Ovary (tissue), 9 donors: ENCODE results near the gene ZBTB7B. TPM values are rescaled to one million over a fixed set of nuclear protein-coding genes. Genes with fewer than 3 reads are reported as not detected.

Experiments
- DNase-seq, 5 donors: peaks; one replicate each; pipeline ENCODE4 v3.0.0-alpha.2; 2019 to 2020
- H3K27ac ChIP-seq, 2 donors: fragments of 200-600 bp; one replicate each; pipeline versions ENCODE4 v1.5.1 to v1.8.0; 2019 to 2022
- H3K27me3 ChIP-seq: fragments of 200-600 bp; one replicate; pipeline ENCODE4 v1.8.0; 2022
- H3K36me3 ChIP-seq: fragments of 200-600 bp; sonication (generic); one replicate; pipeline ENCODE4 v1.5.1; 2019
- H3K4me1 ChIP-seq: one replicate; pipeline ENCODE4 v1.8.1; 2013; ENCODE audit warnings: mild to moderate bottlenecking, moderate library complexity; ENCODE audit not compliant: insufficient read depth
- H3K4me3 ChIP-seq: fragments of 200-600 bp; sonication (generic); one replicate; pipeline ENCODE4 v1.5.1; 2017
- H3K9me3 ChIP-seq, 2 donors: fragments of 200-600 bp in 1 of 2; sonication (generic) in 1 of 2; one replicate each; pipeline versions ENCODE4 v1.5.1 to v1.8.1; 2013 to 2019; ENCODE audit warnings: mild to moderate bottlenecking in 1 of 2, moderate library complexity in 1 of 2
- EP300 ChIP-seq: sonication (generic); formaldehyde crosslinking; IDR thresholded peaks from one replicate; pipeline ENCODE4 v1.6.1; 2017; ENCODE audit warnings: antibody characterized with exemption
- POLR2A ChIP-seq: fragments of 450-650 bp; IDR thresholded peaks from one replicate; pipeline ENCODE4 v1.6.1; 2017; ENCODE audit warnings: antibody characterized with exemption, mild to moderate bottlenecking, moderate library complexity
- WGBS, 3 donors: extraction: QIAGEN DNeasy Blood & Tissue Kit in 1 of 3; methylation state at CpG; one replicate each; pipeline versions ENCODE4 v1.1.5 to v1.1.7; 2013 to 2017; 5-methylcytosine and 5-hydroxymethylcytosine counted together
- intact Hi-C, 4 donors: fragments of 100-400 bp; cut with DNase I; formaldehyde crosslinking; loops; one replicate each; pipeline versions ENCODE4 v1.11.0 to v1.15.1; 2022 to 2023
- polyA plus RNA-seq, 2 donors: library from polyadenylated mRNA; stranded (reverse); fragments of 200-250 nt in 1 of 2; fragments of 350-450 nt in 1 of 2; fragmentation: Illumina TruSeq in 1 of 2; extraction: RNeasy Lipid Tissue Mini Kit (QIAGEN cat#74804) in 1 of 2; gene quantifications; one replicate each; pipeline ENCODE4 v1.2.3, GENCODE V29; 2013 to 2014
- total RNA-seq, 7 donors: library from RNA; depleted of rRNA in 2 of 7; stranded (reverse); fragments of >200 nt in 2 of 7; fragmentation: NEBNext Ultra II Directional in 3 of 7; extraction: Animal tissue kit (Norgen Biotek cat#: 25700) in 3 of 7; gene quantifications; one replicate each; pipeline versions ENCODE4 v1.1.0 to v1.2.4, GENCODE V29; 2016 to 2023
- TF ChIP-seq, protein P1 (sequence below), 3 donors: fragments of 450-650 bp in 2 of 3; fragments of 200-600 bp in 1 of 3; IDR thresholded peaks; one replicate each; pipeline versions ENCODE4 v1.5.1 to v1.8.0; 2016 to 2022; ENCODE audit warnings: antibody characterized with exemption in 3 of 3, mild to moderate bottlenecking in 1 of 3
- donor health status: DM: no; HTN: no; CAD: no; lungs with moderate emphysema.
- donor health status: DM: no; HTN: no; CAD: no.
- donor health status: Bipolar disorder and iron deficiency.
- donor health status: DM: yes; HTN: yes; CAD: no.
- donor health status: DM: no; HTN: no; CAD: no.
- donor health status: DM: yes; HTN: yes; CAD: no.

Gene ZBTB7B
- total and polyA plus RNA-seq, 9 donors, result 3.6 to 45.5 (median 28.9) TPM

DNA sequence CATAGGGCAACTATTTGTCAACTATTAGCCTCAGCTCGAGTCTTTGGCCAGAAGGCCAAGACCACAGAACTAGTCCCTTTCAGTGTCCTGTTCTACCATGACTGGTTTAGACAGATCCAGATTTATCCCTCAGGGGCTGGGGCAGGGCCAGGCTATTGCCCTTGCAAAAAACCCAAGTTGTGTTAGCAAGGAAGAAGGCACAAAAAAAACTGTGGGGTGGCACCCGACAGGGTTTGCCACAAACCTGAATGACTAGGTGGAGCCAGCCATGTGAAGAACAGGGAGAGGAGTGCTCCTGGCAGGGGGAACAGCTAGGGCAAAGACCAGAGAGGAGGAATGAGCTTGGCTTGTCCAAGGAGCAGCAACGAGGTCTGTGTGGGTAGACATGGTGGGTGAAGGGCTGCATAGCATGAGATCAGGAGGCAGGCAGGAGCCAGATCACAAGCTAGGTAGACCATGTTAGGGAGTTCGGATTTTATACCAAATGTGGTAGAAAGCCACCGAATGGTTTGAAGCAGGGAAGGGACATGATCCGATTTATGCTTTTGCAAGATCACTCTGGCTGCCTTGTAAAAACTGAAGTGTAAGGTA is 35.3 kb downstream of the ZBTB7B start:
- H3K27me3 ChIP-seq, result no peaks in the 10 kb centered on the region
- 84 to 89% (median 87%) methylated on average over 6 of the region's 6 CpGs for WGBS, 3 donors
- H3K4me3 ChIP-seq, result no peak overlapping the region
- no peaks in the 10 kb centered on the region for H3K9me3 ChIP-seq
- no peaks in the 10 kb centered on the region for H3K4me1 ChIP-seq
- no peaks in the 10 kb centered on the region for H3K36me3 ChIP-seq
- TF ChIP-seq EP300, result no peak
- TF ChIP-seq, protein P1, sequence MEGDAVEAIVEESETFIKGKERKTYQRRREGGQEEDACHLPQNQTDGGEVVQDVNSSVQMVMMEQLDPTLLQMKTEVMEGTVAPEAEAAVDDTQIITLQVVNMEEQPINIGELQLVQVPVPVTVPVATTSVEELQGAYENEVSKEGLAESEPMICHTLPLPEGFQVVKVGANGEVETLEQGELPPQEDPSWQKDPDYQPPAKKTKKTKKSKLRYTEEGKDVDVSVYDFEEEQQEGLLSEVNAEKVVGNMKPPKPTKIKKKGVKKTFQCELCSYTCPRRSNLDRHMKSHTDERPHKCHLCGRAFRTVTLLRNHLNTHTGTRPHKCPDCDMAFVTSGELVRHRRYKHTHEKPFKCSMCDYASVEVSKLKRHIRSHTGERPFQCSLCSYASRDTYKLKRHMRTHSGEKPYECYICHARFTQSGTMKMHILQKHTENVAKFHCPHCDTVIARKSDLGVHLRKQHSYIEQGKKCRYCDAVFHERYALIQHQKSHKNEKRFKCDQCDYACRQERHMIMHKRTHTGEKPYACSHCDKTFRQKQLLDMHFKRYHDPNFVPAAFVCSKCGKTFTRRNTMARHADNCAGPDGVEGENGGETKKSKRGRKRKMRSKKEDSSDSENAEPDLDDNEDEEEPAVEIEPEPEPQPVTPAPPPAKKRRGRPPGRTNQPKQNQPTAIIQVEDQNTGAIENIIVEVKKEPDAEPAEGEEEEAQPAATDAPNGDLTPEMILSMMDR (IDR thresholded peaks at IDR 0.05), result no peak
- DNase-seq, result no peak
- H3K27ac ChIP-seq, result no peak overlapping the region
- intact Hi-C loops, result no loop called here

GRCh38 chr1:155038602-155039307 is 36.2 kb downstream of the ZBTB7B start:
- intact Hi-C loops, result no loop called here
- TF ChIP-seq POLR2A (no peak), EP300 (no peak)
- TF ChIP-seq, protein P1 (IDR thresholded peaks at IDR 0.05), result no peak
- 48 to 52% (median 51%) methylated on average over 8 of the region's 8 CpGs for WGBS, 3 donors
- no peak overlapping the region for H3K4me3 ChIP-seq
- no peaks in the 10 kb centered on the region for H3K4me1 ChIP-seq
- H3K27ac ChIP-seq, result no peak overlapping the region
- H3K27me3 ChIP-seq, result no peaks in the 10 kb centered on the region
- H3K9me3 ChIP-seq, result no peaks in the 10 kb centered on the region
- no peak for DNase-seq
- H3K36me3 ChIP-seq, result no peaks in the 10 kb centered on the region

DNA sequence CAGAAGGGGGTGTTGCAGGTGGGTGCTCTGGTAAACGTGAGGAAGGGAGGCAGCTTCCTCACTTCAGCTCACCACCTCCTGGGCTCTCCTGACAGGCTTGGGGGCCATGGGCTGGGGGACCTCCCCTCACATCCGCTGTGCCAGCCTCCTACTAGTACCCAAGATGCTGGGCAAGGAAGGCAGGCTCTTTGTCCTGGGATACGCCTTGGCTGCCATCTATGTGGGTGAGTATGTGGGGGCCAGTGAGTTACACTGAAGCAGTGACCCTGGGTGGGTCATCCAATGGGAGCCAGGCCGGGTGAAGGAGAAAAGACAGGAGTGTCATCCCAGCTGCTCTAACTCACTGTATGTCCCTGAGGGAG is 36.7 kb downstream of the ZBTB7B start:
- TF ChIP-seq POLR2A (no peak), EP300 (no peak)
- TF ChIP-seq, protein P1 (IDR thresholded peaks at IDR 0.05), result no peak
- 53 to 64% (median 63%) methylated on average over 4 of the region's 4 CpGs for whole genome bisulfite sequencing, 3 donors
- no peaks in the 10 kb centered on the region for H3K9me3 ChIP-seq
- H3K4me3 ChIP-seq, result no peak overlapping the region
- no peak overlapping the region for H3K27ac ChIP-seq
- no peaks in the 10 kb centered on the region for H3K36me3 ChIP-seq
- no peaks in the 10 kb centered on the region for H3K27me3 ChIP-seq
- no peak for DNase-seq
- intact Hi-C loops, result no loop called here
- no peaks in the 10 kb centered on the region for H3K4me1 ChIP-seq

DNA sequence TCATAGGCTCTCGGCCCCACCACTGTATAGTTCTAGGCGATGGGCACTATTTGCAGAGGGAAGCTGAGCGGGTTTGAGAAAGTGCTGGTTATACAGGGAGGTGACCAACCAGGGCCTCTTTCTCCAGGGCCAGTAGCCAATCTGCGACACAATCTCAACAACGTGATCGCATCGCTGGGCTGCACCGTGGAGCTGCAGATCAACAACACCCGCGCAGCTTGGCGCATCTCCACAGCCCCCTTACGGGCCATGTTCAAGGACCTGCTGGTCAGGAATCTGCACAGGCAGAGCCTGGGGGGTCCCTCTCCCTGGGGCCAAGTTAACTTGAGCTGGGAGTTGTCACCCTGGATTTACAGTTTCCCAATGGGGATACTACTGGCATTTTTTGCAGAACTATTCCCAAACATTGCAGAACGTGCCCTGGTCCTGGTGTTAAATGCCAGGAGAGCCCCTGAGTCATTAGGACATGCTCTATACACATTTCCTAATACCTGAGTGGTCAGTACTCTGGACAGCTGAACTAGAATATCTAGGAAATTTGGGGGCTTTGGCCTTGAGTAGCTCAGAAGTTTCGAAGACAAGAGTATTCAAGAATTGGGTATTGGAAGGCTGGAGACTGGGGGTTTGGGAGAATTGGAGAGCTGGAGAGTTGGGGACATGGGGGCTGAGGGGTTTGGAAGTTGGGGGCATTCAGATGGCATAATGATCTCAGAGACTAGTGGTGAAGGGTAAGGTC is 37.9 kb downstream of the ZBTB7B start:
- WGBS, 3 donors, result 78 to 84% (median 80%) methylated on average over 14 of the region's 14 CpGs
- no peak overlapping the region for H3K27ac ChIP-seq
- H3K9me3 ChIP-seq, result no peaks in the 10 kb centered on the region
- no peaks in the 10 kb centered on the region for H3K36me3 ChIP-seq
- no peaks in the 10 kb centered on the region for H3K4me1 ChIP-seq
- intact Hi-C loops, result no loop called here
- no peak overlapping the region for H3K4me3 ChIP-seq
- H3K27me3 ChIP-seq, result no peaks in the 10 kb centered on the region
- TF ChIP-seq POLR2A (no peak), EP300 (no peak)
- TF ChIP-seq, protein P1 (IDR thresholded peaks at IDR 0.05), result no peak
- DNase-seq, result no peak
